Lower leg skin (tissue), 4 donors: Measurements from ENCODE around the gene CNTNAP1. TPM values are rescaled to one million over a fixed set of nuclear protein-coding genes. Genes with fewer than 3 reads are reported as not detected.
"Not testable (repeated sequence)": the region's sequence is repeated elsewhere in the genome, so short reads cannot be mapped to it uniquely, and the experiment has no call there.

Experiments used
- DNase-seq, 2 donors: peaks; one replicate each; pipeline ENCODE4 v3.0.0-alpha.2; 2019; ENCODE audit warnings: low spot score in 2 of 2
- H3K4me3 ChIP-seq: fragments of 200-600 bp; sonication (generic); 2 replicates; pipeline ENCODE4 v1.5.1; 2017; ENCODE audit warnings: mild to moderate bottlenecking, low read depth; ENCODE audit not compliant: poor library complexity, severe bottlenecking
- POLR2A ChIP-seq, 2 donors: fragments of 450-650 bp; IDR thresholded peaks; one replicate each; pipeline ENCODE4 v1.6.1; 2016 to 2017; ENCODE audit warnings: antibody characterized with exemption in 2 of 2, mild to moderate bottlenecking in 1 of 2, moderate library complexity in 1 of 2
- WGBS, 2 donors: methylation state at CpG; one replicate each; pipeline ENCODE4 v1.1.5; 2018; 5-methylcytosine and 5-hydroxymethylcytosine counted together
- intact Hi-C: fragments of 100-400 bp; cut with DNase I; formaldehyde crosslinking; loops from one replicate; pipeline ENCODE4 v1.15.0; 2023; ENCODE audit warnings: low total_unique reads
- total RNA-seq, 4 donors: library from RNA; depleted of rRNA; stranded (reverse); fragments of >200 nt; gene quantifications; one replicate each; pipeline ENCODE4 v1.1.0, GENCODE V29; 2016
- TF ChIP-seq, protein P1 (sequence below), 3 donors: fragments of 450-650 bp; IDR thresholded peaks; one replicate each; pipeline ENCODE4 v1.5.1; 2016; ENCODE audit warnings: antibody characterized with exemption in 3 of 3, mild to moderate bottlenecking in 3 of 3, moderate library complexity in 2 of 3

CNTNAP1 gene
- total RNA-seq, 4 donors from 2014 or later = 0.13 to 1.5 (median 0.65) TPM

DNA sequence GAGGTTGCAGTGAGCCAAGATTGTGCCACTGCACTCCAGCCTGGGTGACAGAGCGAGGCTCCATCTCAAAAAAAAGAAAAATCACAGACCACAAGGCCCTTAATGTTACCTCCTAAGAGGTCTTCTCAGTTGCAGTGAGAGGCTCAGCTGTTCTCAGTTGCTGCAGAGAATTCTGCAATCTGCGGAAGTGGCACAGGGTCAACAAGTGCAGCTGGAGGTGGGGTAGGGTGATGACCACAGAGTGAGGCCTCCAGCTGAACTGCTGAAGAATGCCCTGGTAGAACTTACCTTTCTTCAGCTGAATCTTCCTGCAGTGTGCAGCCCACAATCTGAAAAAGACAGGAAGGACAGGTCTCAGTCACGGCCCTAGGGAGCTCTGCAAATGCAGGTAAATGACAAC, 26.3 kb downstream of the CNTNAP1 start:
- no peak for TF ChIP-seq POLR2A (IDR thresholded peaks at IDR 0.05)
- TF ChIP-seq, protein P1, sequence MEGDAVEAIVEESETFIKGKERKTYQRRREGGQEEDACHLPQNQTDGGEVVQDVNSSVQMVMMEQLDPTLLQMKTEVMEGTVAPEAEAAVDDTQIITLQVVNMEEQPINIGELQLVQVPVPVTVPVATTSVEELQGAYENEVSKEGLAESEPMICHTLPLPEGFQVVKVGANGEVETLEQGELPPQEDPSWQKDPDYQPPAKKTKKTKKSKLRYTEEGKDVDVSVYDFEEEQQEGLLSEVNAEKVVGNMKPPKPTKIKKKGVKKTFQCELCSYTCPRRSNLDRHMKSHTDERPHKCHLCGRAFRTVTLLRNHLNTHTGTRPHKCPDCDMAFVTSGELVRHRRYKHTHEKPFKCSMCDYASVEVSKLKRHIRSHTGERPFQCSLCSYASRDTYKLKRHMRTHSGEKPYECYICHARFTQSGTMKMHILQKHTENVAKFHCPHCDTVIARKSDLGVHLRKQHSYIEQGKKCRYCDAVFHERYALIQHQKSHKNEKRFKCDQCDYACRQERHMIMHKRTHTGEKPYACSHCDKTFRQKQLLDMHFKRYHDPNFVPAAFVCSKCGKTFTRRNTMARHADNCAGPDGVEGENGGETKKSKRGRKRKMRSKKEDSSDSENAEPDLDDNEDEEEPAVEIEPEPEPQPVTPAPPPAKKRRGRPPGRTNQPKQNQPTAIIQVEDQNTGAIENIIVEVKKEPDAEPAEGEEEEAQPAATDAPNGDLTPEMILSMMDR (IDR thresholded peaks at IDR 0.05) = no peak
- WGBS, 2 donors = 86 to 95% methylated on average over 3 of the region's 3 CpGs
- DNase-seq = no peak
- no peak overlapping the region for H3K4me3 ChIP-seq
- intact Hi-C loops = no loop called here

GRCh38 chr17:42709561-42709960, 27.2 kb downstream of the CNTNAP1 start:
- 79 to 86% methylated on average over 2 of the region's 2 CpGs for WGBS, 2 donors
- intact Hi-C loops = no loop called here
- no peak for DNase-seq
- H3K4me3 ChIP-seq = no peak overlapping the region
- no peak for TF ChIP-seq POLR2A (IDR thresholded peaks at IDR 0.05)
- TF ChIP-seq, protein P1 (IDR thresholded peaks at IDR 0.05) = no peak

DNA sequence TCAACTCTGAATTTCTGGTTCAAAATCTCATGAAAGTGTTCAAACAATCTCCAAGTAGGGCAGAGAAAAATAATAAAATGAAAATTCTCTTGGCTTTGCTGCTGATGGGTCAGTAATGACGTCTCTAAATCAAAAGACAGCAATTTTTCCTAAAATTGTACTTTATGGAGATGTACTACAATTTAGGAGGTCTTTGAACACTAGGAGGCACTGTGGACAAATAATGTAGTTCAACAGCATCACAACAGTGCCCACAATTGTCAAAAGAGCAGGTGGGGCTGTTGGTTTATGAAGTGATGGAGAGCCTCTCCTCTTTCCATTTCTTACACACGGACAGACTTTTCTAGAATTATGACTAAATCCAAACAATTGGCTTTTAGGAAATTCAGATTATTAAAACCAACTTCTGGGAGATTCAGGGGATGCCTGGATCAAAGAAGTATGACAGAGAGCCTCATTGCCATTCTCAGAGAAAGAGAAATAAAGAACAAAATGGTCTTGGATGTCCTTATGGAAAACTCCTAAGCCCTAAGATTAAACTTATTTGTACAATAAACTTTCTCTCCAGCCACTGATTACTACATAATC, 38.8 kb downstream of the CNTNAP1 start:
- DNase-seq = no peak
- intact Hi-C loops = loop anchor here (10.0 kb wide), 1 partner anchor 104 kb away; the partner anchor contains the start of gene BECN1
- H3K4me3 ChIP-seq = no peak overlapping the region
- 11 to 14% methylated on average over 2 of the region's 2 CpGs for WGBS, 2 donors
- TF ChIP-seq, protein P1 (IDR thresholded peaks at IDR 0.05) = no peak
- no peak for TF ChIP-seq POLR2A (IDR thresholded peaks at IDR 0.05)

DNA sequence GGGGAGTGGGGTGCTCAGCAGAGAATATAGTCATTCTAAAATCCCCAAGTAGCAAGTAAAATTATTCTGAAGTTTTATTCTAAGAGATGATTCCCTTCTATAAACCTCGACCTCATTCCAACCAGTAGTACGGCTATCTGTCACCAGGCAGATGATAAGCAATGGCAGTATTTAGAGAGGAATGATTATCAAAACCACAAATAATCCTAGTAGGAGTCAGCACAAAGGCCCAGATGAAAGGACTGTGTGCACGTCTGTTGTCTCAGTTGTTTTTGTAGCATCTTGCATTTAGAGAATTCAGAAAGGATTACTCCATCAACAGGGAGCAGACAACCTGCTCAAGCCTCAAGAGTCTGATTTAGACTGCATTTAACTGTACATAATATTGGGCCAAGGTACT, 41.3 kb downstream of the CNTNAP1 start:
- whole genome bisulfite sequencing, 2 donors = 88 to 91% methylated on average over 3 of the region's 3 CpGs
- intact Hi-C loops = loop anchor here (10.0 kb wide), 1 partner anchor 101 kb away; the partner anchor contains the start of gene BECN1
- no peak for DNase-seq
- no peak overlapping the region for H3K4me3 ChIP-seq
- TF ChIP-seq, protein P1 (IDR thresholded peaks at IDR 0.05) = no peak
- TF ChIP-seq POLR2A (IDR thresholded peaks at IDR 0.05) = no peak

DNA sequence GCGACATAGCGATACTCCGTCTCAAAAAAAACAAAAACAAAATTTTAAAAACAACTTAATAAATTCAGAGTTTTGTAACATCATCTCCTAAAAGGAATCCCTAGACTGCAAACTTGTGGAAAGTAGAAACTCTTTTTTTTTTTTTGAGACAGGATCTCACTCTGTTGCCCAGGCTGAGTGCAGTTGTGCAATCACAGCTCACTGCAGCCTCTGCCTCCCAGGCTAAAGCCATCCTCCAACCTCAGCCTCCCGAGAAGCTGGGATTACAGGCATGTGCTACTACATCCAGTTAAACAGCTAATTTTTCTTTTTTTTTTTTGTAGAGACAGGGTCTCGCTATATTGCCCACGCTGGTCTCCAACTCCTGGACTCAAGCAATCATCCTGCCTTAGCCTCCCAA, 42.8 kb downstream of the CNTNAP1 start:
- no peak for DNase-seq
- intact Hi-C loops = loop anchor here (5.0 to 10.0 kb wide), 2 partner anchors 37 to 100 kb away; partner anchors contain the start of genes BECN1 and RAMP2
- TF ChIP-seq, protein P1 (IDR thresholded peaks at IDR 0.05) = no peak
- no peak for TF ChIP-seq POLR2A (IDR thresholded peaks at IDR 0.05)
- WGBS, 2 donors = 96 to 98% methylated on average over 6 of the region's 6 CpGs
- H3K4me3 ChIP-seq = no peak overlapping the region

DNA sequence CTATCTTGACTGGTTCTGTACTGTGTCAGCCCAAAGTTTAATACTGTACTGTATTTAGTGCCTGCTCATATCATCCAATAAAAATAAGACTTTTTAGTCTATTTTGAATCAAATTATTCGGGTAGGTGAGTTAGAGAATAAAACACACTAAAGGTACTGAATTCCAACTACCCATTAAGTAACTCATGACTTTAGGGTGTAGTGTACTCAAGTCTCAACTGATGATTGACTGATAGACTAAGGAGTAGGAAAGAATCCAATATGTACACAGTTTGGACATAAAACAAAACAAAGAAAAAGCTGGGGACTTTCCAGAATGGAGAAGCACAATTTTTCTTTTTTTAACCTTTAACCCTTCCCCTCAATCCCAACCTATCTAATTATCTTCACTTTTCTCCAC, 58.4 kb downstream of the CNTNAP1 start:
- WGBS, 2 donors = 84 to 85% methylated on average over 1 of the region's 1 CpG
- no peak overlapping the region for H3K4me3 ChIP-seq
- TF ChIP-seq, protein P1 (IDR thresholded peaks at IDR 0.05) = no peak
- TF ChIP-seq POLR2A (IDR thresholded peaks at IDR 0.05) = no peak
- no peak for DNase-seq
- intact Hi-C loops = no loop called here

- H3K4me3 ChIP-seq, DNase-seq, intact Hi-C loops: not testable (repeated sequence)
- WGBS, 2 donors = 94 to 96% methylated on average over 11 of the region's 11 CpGs
These were observed 60.6 kb downstream of the CNTNAP1 start for GRCh38 chr17:42742916-42743315.
